ENCODE data around the gene RNF115. TPM values are rescaled to one million over a fixed set of nuclear protein-coding genes. Genes with fewer than 3 reads are reported as not detected.

RNF115 gene
- total and polyA plus RNA-seq, 2 of the 4 experiments (the other 2 are of a cell fraction): 13.5 to 22.9 TPM

- no TSS peak for BruUV-seq (replicated peaks)
- H2AK5ac ChIP-seq (ENCODE audit: low read depth, low read length): peak overlapping the region; percentile 53
- peak overlapping the region; percentile 61; the same call in 1 of the 2 replicates for H4K5ac ChIP-seq (ENCODE audit: low read depth, low read length)
- no peaks in the 10 kb centered on the region for H3K36me3 ChIP-seq (ENCODE audit: control insufficient read depth, insufficient read depth, low read length)
- no peak for TF ChIP-seq RFX5 (IDR thresholded peaks at IDR 0.05; ENCODE audit: low read depth, low read length)
- TF ChIP-seq ELK1 (IDR thresholded peaks at IDR 0.05; ENCODE audit: borderline replicate concordance, low read depth, low read length): no peak
- no peak for TF ChIP-seq CTCF (conservative IDR thresholded peaks at IDR 0.05; ENCODE audit: low read depth, low read length)
- no peak for TF ChIP-seq CEBPB (IDR thresholded peaks at IDR 0.05; ENCODE audit: low read depth, low read length)
- H2AK9ac ChIP-seq (replicated peaks; ENCODE audit: low read depth, low read length, poor library complexity): peak overlapping the region; percentile 83
- no peaks in the 10 kb centered on the region for H4K20me1 ChIP-seq (ENCODE audit: insufficient read depth, low read length)
- H3K9me3 ChIP-seq (ENCODE audit: control insufficient read depth, insufficient read depth, low read length): no peaks in the 10 kb centered on the region
- peak overlapping the region; percentile 85 for H3K14ac ChIP-seq (replicated peaks; ENCODE audit: low read depth, low read length)
- no peaks in the 10 kb centered on the region; a peak in 1 of 4 replicates for H3K79me1 ChIP-seq (ENCODE audit: low read depth in 1 of 2, low read length in 2 of 2)
- H3K4ac ChIP-seq (ENCODE audit: low read depth, low read length): peak overlapping the region; percentile 85
- H3K23ac ChIP-seq (ENCODE audit: low read depth, low read length): peak overlapping the region; percentile 52; the same call in 1 of the 2 replicates
- no peaks in the 10 kb centered on the region for H3K27me3 ChIP-seq (ENCODE audit: control insufficient read depth, insufficient read depth, low read length)
- H4K91ac ChIP-seq (ENCODE audit: insufficient read depth, low read depth, low read length): peak overlapping the region; percentile 63
- H2BK5ac ChIP-seq (ENCODE audit: low read depth, low read length, poor library complexity, severe bottlenecking): peak overlapping the region; percentile 60
- H3K9me1 ChIP-seq (ENCODE audit: insufficient read depth, low read length): peaks cover 24% of the 10 kb centered on the region
- dilution Hi-C loops (cut with HindIII; ENCODE audit: low sequenced_read_pairs, unreplicated experiment) (no loop called here), in situ Hi-C loops (cut with MboI; ENCODE audit: low sequenced_read_pairs) (no loop called here), intact Hi-C loops (cut with micrococcal nuclease) (no loop called here)
- H2AFZ ChIP-seq (replicated peaks; ENCODE audit: low read length, poor library complexity): peak overlapping the region; percentile 78
- H3K4me1 ChIP-seq (ENCODE audit: control insufficient read depth, insufficient read depth, low read length): peaks cover 30% of the 10 kb centered on the region
- no peak overlapping the region for H3K56ac ChIP-seq (ENCODE audit: extremely low read depth, insufficient read depth, low read length)
- H3K4me2 ChIP-seq (ENCODE audit: low read depth, low read length): no peak overlapping the region
- DNase-seq: no peak
- WGBS, 2 experiments (ENCODE audit: extremely low coverage in 2 of 2, insufficient read length in 1 of 2): 71% methylated on average over 5 of the region's 10 CpGs; no CpG with 5 or more reads in 1 of the 2 experiments
- peak overlapping the region; percentile 89 for H2BK120ac ChIP-seq (ENCODE audit: low read depth, low read length)
- H3K4me3 ChIP-seq (ENCODE audit: insufficient read depth, low read depth, low read length): no peak overlapping the region
- no peak overlapping the region for H3K9ac ChIP-seq (ENCODE audit: low read depth, low read length)
- no peak for ATAC-seq (ENCODE audit: low read depth)
- H2BK20ac ChIP-seq (ENCODE audit: low read depth, low read length): peak overlapping the region; percentile 70
- H2BK15ac ChIP-seq (ENCODE audit: low read depth, low read length): peak overlapping the region; percentile 84
- ChIA-PET CTCF (no interaction called here), POLR2A (ENCODE audit: unreplicated experiment) (no interaction called here)
- H3K18ac ChIP-seq (ENCODE audit: low read depth, low read length): peak overlapping the region; percentile 64; the same call in 1 of the 2 replicates
- H3K27ac ChIP-seq (ENCODE audit: insufficient read depth, low read length): no peak overlapping the region; the same call in 1 of the 2 replicates
- peak overlapping the region; percentile 34 to 85; a peak in 2 of 4 replicates for H4K8ac ChIP-seq (ENCODE audit: low read depth in 2 of 2, low read length in 2 of 2)
Observed at GRCh38 chr1:145716641-145717345, 107.1 kb downstream of the RNF115 start.

All from IMR-90 (cell line).